GM19240 (cell line): ENCODE results near the gene ASB10.

Source experiments
- DNase-seq: peaks from one replicate; pipeline ENCODE4 v3.0.0; 2011; ENCODE audit warnings: low spot score; ENCODE audit not compliant: insufficient read length

ASB10 gene

GRCh38 chr7:151186640-151187408 lies at the start of gene ASB10:
Gene ASB10 (minus strand): TSS chr7:151187250. CDS start chr7:151187130, 120 bp downstream.
- DNase-seq: no peak

- no peak for DNase-seq
These were observed 49.4 kb upstream of the ASB10 start for GRCh38 chr7:151236406-151236805.

GRCh38 chr7:151235091-151235787 lies 48.2 kb upstream of the ASB10 start:
- DNase-seq: no peak

GRCh38 chr7:151233804-151234203 lies 46.8 kb upstream of the ASB10 start:
- no peak for DNase-seq

GRCh38 chr7:151232917-151233701 lies 46.1 kb upstream of the ASB10 start:
- peak; percentile 76 for DNase-seq

GRCh38 chr7:151232091-151232916 lies 45.3 kb upstream of the ASB10 start, which contains the start of gene CHPF2:
Gene CHPF2 (plus strand): TSS chr7:151232483. CDS start chr7:151234012, 1,529 bp downstream.
- peak; percentile 98 for DNase-seq

- DNase-seq: no peak
These were observed 44.0 kb upstream of the ASB10 start for GRCh38 chr7:151231080-151231479.

- no peak for DNase-seq
These were observed 42.2 kb upstream of the ASB10 start for GRCh38 chr7:151229249-151229648.

- DNase-seq: no peak
These were observed 41.2 kb upstream of the ASB10 start for GRCh38 chr7:151228024-151228866.

- DNase-seq: peak; percentile 98
These were observed 40.1 kb upstream of the ASB10 start, which contains the start of gene ABCF2 for GRCh38 chr7:151226875-151227782. Gene ABCF2 (minus strand): TSS chr7:151227205. CDS start chr7:151226458, 747 bp downstream.

- DNase-seq: no peak
These were observed 39.5 kb upstream of the ASB10 start for GRCh38 chr7:151226560-151226874.

- DNase-seq: no peak
These were observed 39.0 kb upstream of the ASB10 start for GRCh38 chr7:151225948-151226510.

- no peak for DNase-seq
These were observed 36.7 kb upstream of the ASB10 start for GRCh38 chr7:151223728-151224127.

GRCh38 chr7:151218170-151218569 lies 31.1 kb upstream of the ASB10 start:
- DNase-seq: no peak

- no peak for DNase-seq
These were observed 28.3 kb upstream of the ASB10 start for GRCh38 chr7:151215396-151215795.

- DNase-seq: no peak
These were observed 26.8 kb upstream of the ASB10 start for GRCh38 chr7:151213826-151214225.

- no peak for DNase-seq
These were observed 25.6 kb upstream of the ASB10 start for GRCh38 chr7:151212626-151213025.

GRCh38 chr7:151211155-151211772 lies 24.2 kb upstream of the ASB10 start:
- DNase-seq: no peak
